ENCODE measurements around the gene CNIH2. TPM values are rescaled to one million over a fixed set of nuclear protein-coding genes. Genes with fewer than 3 reads are reported as not detected.
A peak's percentile ranks its signal among the peaks of the same experiment; 100 is the strongest.

The CNIH2 gene
- 10 to 100 TPM; 23.9 to 28.1 TPM for total RNA-seq
- polyA plus RNA-seq (ENCODE audit: insufficient read length in 2 of 2): 100 to 1,000 TPM; 248 to 256 TPM
- long read RNA-seq, donor 1, transcript CNIH2-201 (6 exons, 1,356 nt): major isoform, 100 of 121 reads
- long read RNA-seq, donor 1, transcript CNIH2-202 (6 exons, 1,142 nt): minor isoform, 5 of 121 reads
- long read RNA-seq, donor 1, partial matches to known transcripts: 0 of 121 reads
- long read RNA-seq, donor 1, other reads (novel, unspliced or antisense): 8 of 121 reads
- long read RNA-seq, donor 2, transcript CNIH2-202 (6 exons, 1,142 nt): minor isoform, 6 of 73 reads
- long read RNA-seq, donor 2, transcript CNIH2-201 (6 exons, 1,356 nt): major isoform, 44 of 73 reads
- long read RNA-seq, donor 2, partial matches to known transcripts: 10 of 73 reads
- long read RNA-seq, donor 2, other reads (novel, unspliced or antisense): 10 of 73 reads
- long read RNA-seq, donor 3, transcript CNIH2-201 (6 exons, 1,356 nt): major isoform, 56 of 123 reads
- long read RNA-seq, donor 3, partial matches to known transcripts: 27 of 123 reads
- long read RNA-seq, donor 3, other reads (novel, unspliced or antisense): 31 of 123 reads
- long read RNA-seq, donor 4, partial matches to known transcripts: 0 of 3 reads
- long read RNA-seq, donor 4, other reads (novel, unspliced or antisense): 0 of 3 reads

GRCh38 chr11:66277471-66278362, at the start of gene CNIH2:
TSS of gene CNIH2 (plus strand) at chr11:66278175. CDS start at chr11:66278457, 282 bp downstream.
- no peak within 1 kb of the TSS for H3K27ac ChIP-seq (ENCODE audit: low read depth, low read length)
- H3K36me3 ChIP-seq (ENCODE audit: control insufficient read depth, insufficient read depth, low read length): peaks cover 59% of the 10 kb centered on the region
- H3K9me3 ChIP-seq (ENCODE audit: control insufficient read depth, insufficient read depth, low read length): no peaks in the 10 kb centered on the region
- no peaks in the 10 kb centered on the region for H3K27me3 ChIP-seq (ENCODE audit: control insufficient read depth, insufficient read depth, low read length)
- peak within 1 kb of the TSS; percentile 45 for H3K4me3 ChIP-seq (ENCODE audit: low read depth, low read length)
- peaks cover 51% of the 10 kb centered on the region for H3K4me1 ChIP-seq (ENCODE audit: control insufficient read depth, insufficient read depth, low read length)
- 2% methylated on average over 84 of the region's 84 CpGs for WGBS (ENCODE audit: insufficient coverage)
- peak in 2 of 6 donors; percentile 83 to 86 for DNase-seq (ENCODE audit: low read depth in 4 of 6, low spot score in 6 of 6)

DNA sequence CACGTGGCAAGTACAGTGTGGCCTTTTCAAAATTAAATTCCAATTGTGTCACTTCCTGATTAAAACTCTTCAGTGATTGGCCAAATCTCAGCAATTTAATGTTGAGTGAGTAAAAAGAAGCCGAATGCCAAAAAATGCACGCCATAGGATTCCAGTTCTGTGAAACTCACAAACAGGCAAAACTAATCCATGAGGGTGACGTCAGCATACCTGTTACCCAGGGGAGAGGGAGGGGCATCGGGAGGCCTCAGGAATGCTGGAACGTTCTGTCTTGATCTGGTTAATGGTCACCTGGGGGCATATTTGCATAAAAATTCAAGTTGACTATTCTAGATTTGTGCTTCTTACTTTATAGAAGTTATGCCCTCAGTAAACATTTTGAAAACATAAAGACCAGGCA, 49.5 kb upstream of the CNIH2 start:
- Histone ChIP-seq H3K36me3 (ENCODE audit: control insufficient read depth, insufficient read depth, low read length) (peaks cover 67% of the 10 kb centered on the region), H3K27me3 (ENCODE audit: control insufficient read depth, insufficient read depth, low read length) (no peaks in the 10 kb centered on the region), H3K27ac (ENCODE audit: low read depth, low read length) (no peak overlapping the region), H3K9me3 (ENCODE audit: control insufficient read depth, insufficient read depth, low read length) (no peaks in the 10 kb centered on the region), H3K4me1 (ENCODE audit: control insufficient read depth, insufficient read depth, low read length) (peaks cover 7% of the 10 kb centered on the region), H3K4me3 (ENCODE audit: low read depth, low read length) (no peak overlapping the region)
- DNase-seq (ENCODE audit: low read depth in 4 of 6, low spot score in 6 of 6): no peak
- 100% methylated on average over 2 of the region's 6 CpGs for WGBS (ENCODE audit: insufficient coverage)

DNA sequence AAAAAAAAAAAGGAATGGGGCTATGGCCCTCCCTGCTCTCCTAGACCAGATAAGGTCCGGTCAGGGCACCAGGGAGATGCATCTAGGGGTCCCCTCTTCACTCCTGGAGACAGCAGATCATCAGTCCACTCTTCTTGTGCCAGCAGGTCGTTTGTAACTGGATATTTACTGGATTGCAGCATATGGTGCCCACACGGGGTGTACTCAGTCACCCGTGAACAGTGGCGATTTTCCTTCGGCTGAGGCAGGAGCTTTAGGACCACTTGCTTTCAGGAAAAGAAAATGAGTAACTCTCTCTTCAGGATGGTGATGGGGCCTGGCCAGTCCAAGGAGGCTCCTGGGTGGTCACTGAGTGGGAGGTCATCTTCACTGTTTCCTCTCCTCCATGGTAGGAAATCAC, 47.8 kb upstream of the CNIH2 start:
- Histone ChIP-seq H3K4me1 (ENCODE audit: control insufficient read depth, insufficient read depth, low read length) (peaks cover 7% of the 10 kb centered on the region), H3K27ac (ENCODE audit: low read depth, low read length) (no peak overlapping the region), H3K4me3 (ENCODE audit: low read depth, low read length) (no peak overlapping the region), H3K9me3 (ENCODE audit: control insufficient read depth, insufficient read depth, low read length) (no peaks in the 10 kb centered on the region), H3K27me3 (ENCODE audit: control insufficient read depth, insufficient read depth, low read length) (no peaks in the 10 kb centered on the region), H3K36me3 (ENCODE audit: control insufficient read depth, insufficient read depth, low read length) (peaks cover 72% of the 10 kb centered on the region)
- 52% methylated on average over 5 of the region's 6 CpGs for WGBS (ENCODE audit: insufficient coverage)
- DNase-seq (ENCODE audit: low read depth in 4 of 6, low spot score in 6 of 6): no peak

- H3K4me3 ChIP-seq (ENCODE audit: low read depth, low read length): no peak overlapping the region
- peaks cover 77% of the 10 kb centered on the region for H3K36me3 ChIP-seq (ENCODE audit: control insufficient read depth, insufficient read depth, low read length)
- H3K9me3 ChIP-seq (ENCODE audit: control insufficient read depth, insufficient read depth, low read length): no peaks in the 10 kb centered on the region
- H3K4me1 ChIP-seq (ENCODE audit: control insufficient read depth, insufficient read depth, low read length): peaks cover 7% of the 10 kb centered on the region
- H3K27me3 ChIP-seq (ENCODE audit: control insufficient read depth, insufficient read depth, low read length): no peaks in the 10 kb centered on the region
- no peak overlapping the region for H3K27ac ChIP-seq (ENCODE audit: low read depth, low read length)
- DNase-seq (ENCODE audit: low read depth in 4 of 6, low spot score in 6 of 6): no peak
- WGBS (ENCODE audit: insufficient coverage): 95% methylated on average over 14 of the region's 14 CpGs
Observed at GRCh38 chr11:66230978-66231377, 47.0 kb upstream of the CNIH2 start.

- Histone ChIP-seq H3K4me1 (ENCODE audit: control insufficient read depth, insufficient read depth, low read length) (peaks cover 7% of the 10 kb centered on the region), H3K27ac (ENCODE audit: low read depth, low read length) (no peak overlapping the region), H3K4me3 (ENCODE audit: low read depth, low read length) (no peak overlapping the region), H3K36me3 (ENCODE audit: control insufficient read depth, insufficient read depth, low read length) (peaks cover 83% of the 10 kb centered on the region), H3K9me3 (ENCODE audit: control insufficient read depth, insufficient read depth, low read length) (no peaks in the 10 kb centered on the region), H3K27me3 (ENCODE audit: control insufficient read depth, insufficient read depth, low read length) (no peaks in the 10 kb centered on the region)
- 71% methylated on average over 7 of the region's 7 CpGs for WGBS (ENCODE audit: insufficient coverage)
- DNase-seq (ENCODE audit: low read depth in 4 of 6, low spot score in 6 of 6): no peak
Observed at GRCh38 chr11:66231561-66231960, 46.4 kb upstream of the CNIH2 start.

- H3K27me3 ChIP-seq (ENCODE audit: control insufficient read depth, insufficient read depth, low read length): no peaks in the 10 kb centered on the region
- DNase-seq (ENCODE audit: low read depth in 4 of 6, low spot score in 6 of 6): no peak
- 89% methylated on average over 10 of the region's 11 CpGs for WGBS (ENCODE audit: insufficient coverage)
- H3K4me3 ChIP-seq (ENCODE audit: low read depth, low read length): no peak overlapping the region
- H3K36me3 ChIP-seq (ENCODE audit: control insufficient read depth, insufficient read depth, low read length): peaks cover 92% of the 10 kb centered on the region
- no peaks in the 10 kb centered on the region for H3K9me3 ChIP-seq (ENCODE audit: control insufficient read depth, insufficient read depth, low read length)
- H3K4me1 ChIP-seq (ENCODE audit: control insufficient read depth, insufficient read depth, low read length): peaks cover 7% of the 10 kb centered on the region
- no peak overlapping the region for H3K27ac ChIP-seq (ENCODE audit: low read depth, low read length)
Observed at GRCh38 chr11:66232769-66233168, 45.2 kb upstream of the CNIH2 start.

- Histone ChIP-seq H3K36me3 (ENCODE audit: control insufficient read depth, insufficient read depth, low read length) (peaks cover 93% of the 10 kb centered on the region), H3K9me3 (ENCODE audit: control insufficient read depth, insufficient read depth, low read length) (no peaks in the 10 kb centered on the region), H3K27ac (ENCODE audit: low read depth, low read length) (no peak overlapping the region), H3K27me3 (ENCODE audit: control insufficient read depth, insufficient read depth, low read length) (no peaks in the 10 kb centered on the region), H3K4me3 (ENCODE audit: low read depth, low read length) (no peak overlapping the region), H3K4me1 (ENCODE audit: control insufficient read depth, insufficient read depth, low read length) (peaks cover 7% of the 10 kb centered on the region)
- WGBS (ENCODE audit: insufficient coverage): 92% methylated on average over 5 of the region's 5 CpGs
- no peak for DNase-seq (ENCODE audit: low read depth in 4 of 6, low spot score in 6 of 6)
Observed at GRCh38 chr11:66233301-66233700, 44.7 kb upstream of the CNIH2 start.

GRCh38 chr11:66235141-66235540, 42.8 kb upstream of the CNIH2 start:
- WGBS (ENCODE audit: insufficient coverage): 100% methylated on average over 7 of the region's 11 CpGs
- peaks cover 97% of the 10 kb centered on the region for H3K36me3 ChIP-seq (ENCODE audit: control insufficient read depth, insufficient read depth, low read length)

DNA sequence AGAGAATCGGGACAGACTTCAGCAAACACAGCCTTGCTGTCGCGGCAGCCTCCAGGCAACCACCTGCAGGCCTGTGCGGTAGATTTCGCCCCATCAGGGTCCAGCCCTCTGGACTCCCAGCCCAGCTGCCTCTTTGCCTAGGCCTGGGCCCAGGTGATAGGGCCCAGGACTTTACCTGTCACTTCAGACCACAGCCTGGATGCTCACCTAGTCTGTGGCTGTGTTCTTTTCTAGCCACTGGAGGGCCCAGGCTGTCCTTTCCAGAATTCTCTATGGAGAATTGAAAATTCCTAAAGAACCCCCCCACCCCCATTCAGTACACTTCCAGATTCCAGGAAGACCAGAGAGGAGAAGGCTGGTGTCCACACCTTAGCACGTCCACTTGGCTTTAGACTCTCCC, 40.1 kb upstream of the CNIH2 start:
- peaks cover 97% of the 10 kb centered on the region for H3K36me3 ChIP-seq (ENCODE audit: control insufficient read depth, insufficient read depth, low read length)
- H3K9me3 ChIP-seq (ENCODE audit: control insufficient read depth, insufficient read depth, low read length): no peaks in the 10 kb centered on the region
- H3K4me3 ChIP-seq (ENCODE audit: low read depth, low read length): no peak overlapping the region

More at GRCh38 chr11:66235141-66235540, 42.8 kb upstream of the CNIH2 start:
- Histone ChIP-seq H3K9me3 (ENCODE audit: control insufficient read depth, insufficient read depth, low read length) (no peaks in the 10 kb centered on the region), H3K27me3 (ENCODE audit: control insufficient read depth, insufficient read depth, low read length) (no peaks in the 10 kb centered on the region), H3K4me1 (ENCODE audit: control insufficient read depth, insufficient read depth, low read length) (peaks cover 7% of the 10 kb centered on the region), H3K4me3 (ENCODE audit: low read depth, low read length) (no peak overlapping the region), H3K27ac (ENCODE audit: low read depth, low read length) (no peak overlapping the region)
- DNase-seq (ENCODE audit: low read depth in 4 of 6, low spot score in 6 of 6): no peak

More for the DNA sequence above, 40.1 kb upstream of the CNIH2 start:
- H3K4me1 ChIP-seq (ENCODE audit: control insufficient read depth, insufficient read depth, low read length): peaks cover 10% of the 10 kb centered on the region
- H3K27me3 ChIP-seq (ENCODE audit: control insufficient read depth, insufficient read depth, low read length): no peaks in the 10 kb centered on the region
- no peak for DNase-seq (ENCODE audit: low read depth in 4 of 6, low spot score in 6 of 6)
- 91% methylated on average over 5 of the region's 6 CpGs for WGBS (ENCODE audit: insufficient coverage)
- no peak overlapping the region for H3K27ac ChIP-seq (ENCODE audit: low read depth, low read length)

Data from spinal cord (tissue), 10 donors.